Hippocampal formation (tissue), 2 donors: ENCODE measurements around the gene SLC22A23.

Source experiments
- DNase-seq, 2 donors: peaks; one replicate each; lab custom pipeline; 2025; lab: John Stamatoyannopoulos, UW

The SLC22A23 gene

GRCh38 chr6:3335169-3335568 is 121.7 kb downstream of the SLC22A23 start:
- no peak for DNase-seq

GRCh38 chr6:3334555-3334954 is 122.3 kb downstream of the SLC22A23 start:
- DNase-seq = peak in 1 of 2 donors; percentile 48

GRCh38 chr6:3333263-3333662 is 123.6 kb downstream of the SLC22A23 start:
- DNase-seq = no peak

- no peak for DNase-seq
Measured at GRCh38 chr6:3331971-3332370, 124.9 kb downstream of the SLC22A23 start.

- DNase-seq = no peak
Measured at GRCh38 chr6:3331494-3331893, 125.4 kb downstream of the SLC22A23 start.

- DNase-seq = no peak
Measured at GRCh38 chr6:3330199-3330598, 126.7 kb downstream of the SLC22A23 start.

- no peak for DNase-seq
Measured at GRCh38 chr6:3329393-3330051, 127.3 kb downstream of the SLC22A23 start.

GRCh38 chr6:3328796-3329195 is 128.1 kb downstream of the SLC22A23 start:
- DNase-seq = no peak

GRCh38 chr6:3328145-3328544 is 128.7 kb downstream of the SLC22A23 start:
- no peak for DNase-seq

GRCh38 chr6:3327403-3327802 is 129.4 kb downstream of the SLC22A23 start:
- no peak for DNase-seq

GRCh38 chr6:3326981-3327380 is 129.9 kb downstream of the SLC22A23 start:
- no peak for DNase-seq

GRCh38 chr6:3326184-3326971 is 130.5 kb downstream of the SLC22A23 start:
- DNase-seq = no peak

- no peak for DNase-seq
Measured at GRCh38 chr6:3325210-3325609, 131.6 kb downstream of the SLC22A23 start.

GRCh38 chr6:3324262-3324942 is 132.4 kb downstream of the SLC22A23 start:
- DNase-seq = peak; percentile 39 to 46

GRCh38 chr6:3323696-3324261 is 133.1 kb downstream of the SLC22A23 start:
- DNase-seq = no peak

GRCh38 chr6:3323148-3323547 is 133.7 kb downstream of the SLC22A23 start:
- DNase-seq = no peak

- no peak for DNase-seq
Measured at GRCh38 chr6:3322366-3322890, 134.4 kb downstream of the SLC22A23 start.

GRCh38 chr6:3321875-3322274 is 135.0 kb downstream of the SLC22A23 start:
- DNase-seq = no peak

- no peak for DNase-seq
Measured at GRCh38 chr6:3321042-3321441, 135.8 kb downstream of the SLC22A23 start.

GRCh38 chr6:3320238-3320811 is 136.5 kb downstream of the SLC22A23 start:
- DNase-seq = no peak

GRCh38 chr6:3319610-3320200 is 137.1 kb downstream of the SLC22A23 start:
- DNase-seq = no peak
